Prostate gland (tissue), 2 donors: ENCODE results near the gene PDE4D. TPM values are rescaled to one million over a fixed set of nuclear protein-coding genes. Genes with fewer than 3 reads are reported as not detected.

Experiments used
- DNase-seq: peaks from one replicate; pipeline ENCODE4 v3.0.0-alpha.2; 2019; ENCODE audit warnings: low spot score
- H3K27ac ChIP-seq, 2 donors: fragments of 200-600 bp; sonication (generic); 2 replicates each; pipeline ENCODE4 v1.5.1; 2017 to 2019
- H3K27me3 ChIP-seq: fragments of 200-600 bp; sonication (generic); replicated peaks from 2 replicates; pipeline ENCODE4 v1.5.1; 2019; ENCODE audit not compliant: insufficient read depth
- H3K36me3 ChIP-seq, 2 donors: fragments of 200-600 bp; sonication (generic); 1 replicate in 1 of 2; 2 replicates in 1 of 2; pipeline versions ENCODE4 v1.5.1 to v1.8.1; 2017 to 2019
- H3K4me1 ChIP-seq: fragments of 200-600 bp; sonication (generic); replicated peaks from 2 replicates; pipeline ENCODE4 v1.5.1; 2019
- H3K4me3 ChIP-seq, 2 donors: fragments of 200-600 bp; sonication (generic); 2 replicates each; pipeline ENCODE4 v1.5.1; 2017 to 2019
- H3K9me3 ChIP-seq: fragments of 200-600 bp; sonication (generic); 2 replicates; pipeline ENCODE4 v1.5.1; 2017
- CTCF ChIP-seq, 4 experiments: fragments of 200-600 bp in 2 of 4; fragments of 450-650 bp in 2 of 4; sonication (generic) in 2 of 4; IDR thresholded peaks; 1 replicate in 3 of 4; 2 replicates in 1 of 4; pipeline ENCODE4 v1.5.1; 2016 to 2019; ENCODE audit warnings: antibody characterized with exemption in 4 of 4, mild to moderate bottlenecking in 2 of 4, moderate library complexity in 2 of 4
- POLR2A ChIP-seq: fragments of 450-650 bp; IDR thresholded peaks from one replicate; pipeline ENCODE4 v1.6.1; 2016; ENCODE audit warnings: antibody characterized with exemption, mild to moderate bottlenecking
- POLR2AphosphoS5 ChIP-seq: sonication (generic); formaldehyde crosslinking; IDR thresholded peaks from one replicate; pipeline ENCODE4 v1.6.1; 2017; ENCODE audit warnings: antibody characterized with exemption
- whole genome bisulfite sequencing: methylation state at CpG from one replicate; pipeline ENCODE4 v1.1.5; 2018; 5-methylcytosine and 5-hydroxymethylcytosine counted together
- intact Hi-C: fragments of 100-400 bp; cut with DNase I; formaldehyde crosslinking; loops from one replicate; pipeline ENCODE4 v1.14.2; 2022
- total RNA-seq, 2 donors: library from RNA; depleted of rRNA; stranded (reverse); fragments of >200 nt; gene quantifications; one replicate each; pipeline ENCODE4 v1.1.0, GENCODE V29; 2016

The PDE4D gene
- total RNA-seq, 2 donors from 2014 or later = 64.2 to 75.6 TPM

DNA sequence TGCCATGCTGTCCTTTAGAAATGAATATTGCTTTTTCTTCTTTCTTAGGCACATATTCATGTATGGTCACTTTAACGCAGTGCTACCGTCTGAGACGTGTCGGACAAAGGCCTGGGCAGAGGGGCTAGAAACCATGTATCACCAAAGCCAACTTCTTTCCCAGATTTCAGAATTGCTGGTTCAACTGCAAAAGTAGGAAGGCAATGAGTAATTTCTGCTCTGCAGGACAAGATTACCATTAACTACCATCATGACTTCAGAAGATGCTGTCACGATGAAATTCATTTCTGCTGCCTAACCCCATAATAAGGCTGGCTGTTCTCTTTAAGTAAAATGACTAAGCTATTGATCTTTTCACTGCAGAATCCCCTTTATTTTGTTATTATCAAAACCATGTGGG lies 306.7 kb downstream of the PDE4D start:
- 68% methylated on average over 5 of the region's 5 CpGs for WGBS
- Histone ChIP-seq H3K4me1 (peaks cover 3% of the 10 kb centered on the region), H3K27ac (no peak overlapping the region), H3K9me3 (no peaks in the 10 kb centered on the region), H3K27me3 (no peaks in the 10 kb centered on the region), H3K4me3 (no peak overlapping the region), H3K36me3 (no peaks in the 10 kb centered on the region)
- TF ChIP-seq CTCF (IDR thresholded peaks at IDR 0.05) = no peak
- TF ChIP-seq POLR2AphosphoS5 = no peak
- TF ChIP-seq POLR2A = no peak
- intact Hi-C loops = no loop called here
- no peak for DNase-seq

DNA sequence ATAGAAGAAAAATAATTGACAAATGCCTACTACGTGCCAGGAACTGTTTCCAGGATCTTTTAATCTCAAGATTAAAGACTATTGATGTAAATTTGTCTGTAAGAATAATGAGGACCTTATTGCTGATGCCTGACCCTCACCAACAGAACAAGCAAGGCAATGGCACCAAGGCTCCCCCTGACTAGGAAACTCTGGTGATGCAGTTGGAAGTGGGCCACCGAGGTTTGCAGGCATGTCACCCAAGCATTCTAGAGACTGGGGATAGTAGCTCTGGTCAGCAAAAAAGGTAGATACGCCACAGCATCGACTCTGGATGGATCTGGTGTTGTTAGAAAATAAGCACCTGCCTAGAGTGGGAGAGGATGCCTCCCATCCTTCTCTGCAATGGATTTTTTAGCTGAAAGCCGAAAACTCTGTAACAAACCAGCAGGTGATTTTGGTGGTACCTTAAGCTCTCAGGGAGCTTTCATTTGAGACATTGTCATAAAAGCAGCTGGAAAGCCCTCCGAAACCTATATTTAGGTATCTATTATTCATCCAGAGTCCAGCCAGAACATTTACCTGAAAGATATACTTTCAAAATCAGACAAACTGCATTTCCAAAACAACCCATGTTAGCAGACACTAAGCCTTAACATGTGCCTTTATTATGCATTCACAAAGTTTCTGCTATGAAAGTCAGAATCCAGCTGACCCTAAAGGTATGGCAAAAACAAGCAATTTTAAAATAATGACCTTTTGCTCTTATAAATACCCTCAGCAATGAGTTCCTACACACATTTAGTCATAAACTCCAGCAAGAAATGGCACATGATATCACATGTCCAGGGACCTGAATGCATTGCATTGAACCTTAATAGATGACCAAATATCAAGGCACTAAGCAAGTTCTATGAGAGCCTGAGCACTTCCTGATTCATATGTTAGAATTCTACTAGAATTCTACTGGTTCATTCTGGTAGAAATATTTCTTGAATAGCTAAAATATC lies 308.4 kb downstream of the PDE4D start:
- H3K4me1 ChIP-seq = peaks cover 3% of the 10 kb centered on the region
- no peak overlapping the region for H3K27ac ChIP-seq
- H3K4me3 ChIP-seq = no peak overlapping the region
- WGBS = 80% methylated on average over 6 of the region's 6 CpGs
- intact Hi-C loops = no loop called here
- H3K36me3 ChIP-seq = no peaks in the 10 kb centered on the region
- no peaks in the 10 kb centered on the region for H3K9me3 ChIP-seq
- no peak for DNase-seq
- TF ChIP-seq POLR2A (no peak), POLR2AphosphoS5 (no peak), CTCF (IDR thresholded peaks at IDR 0.05) (no peak)
- H3K27me3 ChIP-seq = no peaks in the 10 kb centered on the region

DNA sequence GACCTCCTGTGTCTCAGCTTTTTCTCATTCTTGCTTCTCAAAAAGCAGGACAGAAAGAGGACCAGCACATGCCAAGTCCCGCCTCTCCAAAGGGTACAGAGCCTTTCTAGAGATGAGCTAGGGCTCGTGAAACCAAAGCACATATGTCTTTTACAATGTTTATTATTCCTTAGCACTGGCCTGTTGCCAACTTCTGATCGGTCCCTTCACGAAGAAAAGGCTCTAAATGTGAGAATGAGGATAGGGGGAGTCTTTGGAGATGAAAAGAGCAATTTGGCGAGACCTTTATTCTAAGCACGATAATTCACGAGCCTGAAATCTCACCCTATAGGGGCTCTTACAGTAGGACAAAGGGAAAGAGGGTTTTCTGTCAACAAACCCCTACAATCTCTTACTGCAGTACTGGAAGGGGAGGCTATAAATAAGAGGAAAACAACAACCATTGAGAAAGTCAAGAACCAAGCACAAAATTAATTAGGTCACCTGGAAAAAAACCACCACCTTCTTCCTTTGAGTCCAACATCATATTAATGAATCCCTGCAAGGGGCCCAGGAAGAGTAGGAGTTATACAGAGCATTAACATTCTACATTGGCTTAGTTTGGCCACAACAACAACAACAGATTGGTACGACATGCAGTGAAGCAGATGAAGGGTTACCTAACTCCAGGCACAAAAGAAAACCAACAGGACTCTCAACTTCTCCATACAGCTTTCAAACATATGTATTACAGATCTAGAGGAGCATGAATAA lies 309.5 kb downstream of the PDE4D start:
- peaks cover 3% of the 10 kb centered on the region for H3K4me1 ChIP-seq
- no peaks in the 10 kb centered on the region for H3K9me3 ChIP-seq
- H3K27me3 ChIP-seq = no peaks in the 10 kb centered on the region
- H3K36me3 ChIP-seq = no peaks in the 10 kb centered on the region
- intact Hi-C loops = no loop called here
- 39% methylated on average over 8 of the region's 8 CpGs for WGBS
- H3K27ac ChIP-seq = no peak overlapping the region
- H3K4me3 ChIP-seq = no peak overlapping the region
- TF ChIP-seq POLR2AphosphoS5 (no peak), CTCF (IDR thresholded peaks at IDR 0.05) (no peak), POLR2A (no peak)
- no peak for DNase-seq

DNA sequence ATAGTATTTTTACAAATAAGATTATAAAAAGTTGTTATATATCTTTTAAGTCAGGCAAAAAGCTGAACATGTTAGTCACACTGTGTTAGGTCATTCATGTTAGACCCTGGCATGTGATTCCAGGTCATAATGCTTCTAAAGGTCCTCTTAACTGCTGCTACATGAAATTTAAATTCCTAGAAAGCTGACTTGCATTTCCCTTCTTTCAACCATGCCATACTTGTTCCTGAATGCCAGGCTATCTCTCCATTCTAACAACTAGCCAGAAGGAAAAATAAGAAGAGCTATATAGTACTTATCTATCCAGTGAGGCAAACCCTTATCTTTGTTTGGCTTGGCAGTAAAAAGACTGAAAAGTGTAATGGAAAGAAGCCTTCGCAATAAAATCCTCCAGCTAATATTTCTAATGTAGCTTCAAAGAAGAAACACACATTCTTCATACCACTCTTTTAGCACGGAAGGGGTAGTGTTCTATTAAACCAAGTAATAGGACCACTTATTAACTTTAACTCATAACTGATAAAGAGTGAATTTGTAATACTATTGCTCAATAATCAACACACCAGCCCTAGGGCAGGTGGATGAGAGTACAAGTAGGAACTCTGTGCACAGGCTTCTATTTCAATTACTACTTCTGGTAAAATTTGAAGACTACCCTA lies 310.2 kb downstream of the PDE4D start:
- peaks cover 3% of the 10 kb centered on the region for H3K4me1 ChIP-seq
- 24% methylated on average over 2 of the region's 2 CpGs for WGBS
- H3K4me3 ChIP-seq = no peak overlapping the region
- no peak for DNase-seq
- no peaks in the 10 kb centered on the region for H3K9me3 ChIP-seq
- H3K27me3 ChIP-seq = no peaks in the 10 kb centered on the region
- TF ChIP-seq POLR2A = no peak
- no peak for TF ChIP-seq CTCF (IDR thresholded peaks at IDR 0.05)
- no peak for TF ChIP-seq POLR2AphosphoS5
- no peaks in the 10 kb centered on the region for H3K36me3 ChIP-seq
- intact Hi-C loops = no loop called here
- no peak overlapping the region for H3K27ac ChIP-seq
